Heart left ventricle (tissue), 13 donors: ENCODE results near the gene SCAMP5.

ENCODE experiments used
- POLR2A ChIP-seq, 2 donors: fragments of 450-650 bp; IDR thresholded peaks; one replicate each; pipeline ENCODE4 v1.6.1; 2017; ENCODE audit warnings: antibody characterized with exemption in 2 of 2, mild to moderate bottlenecking in 2 of 2, moderate library complexity in 2 of 2
- TF ChIP-seq, protein P1 (sequence below), 12 donors: fragments of 200-600 bp; sonication (generic) in 4 of 12; IDR thresholded peaks; one replicate each; pipeline versions ENCODE4 v1.5.0 to v1.8.0; 2018 to 2022; ENCODE audit warnings: antibody characterized with exemption in 12 of 12, mild to moderate bottlenecking in 5 of 12
- donor health status: ischemic (EF 13 %, LVEDD 7.1; RV severe dilation, severe dysfunction).
- donor health status: DM: no; HTN: yes; CAD: no.
- donor health status: DM: no; HTN: no; CAD: no.
- donor health status: ischemic (EF 25% LVEDD 6.9; RV normal size, moderate dysfunction).
- donor health status: ischemic (EF 25% LVEDD 5.7; RV mildly dilated, moderate dysfunction).
- donor health status: ischemic (EF 35%, LVEDD 5.7; RV mildly dilated, moderate dysfunction).
- donor health status: nonischemic (EF 11% LVEDD 7.7; RV severe dilation, severe dysfunction).
- donor health status: DM: yes; HTN: yes; CAD: no.
- donor health status: PGD.
- donor health status: ischemic (EF 29% LVEDD 5.4; RV normal size, mild dysfunction).
- donor health status: nonischemic (EF 23%, LVEDD 6.1; RV moderate dilation, normal function).

DNA sequence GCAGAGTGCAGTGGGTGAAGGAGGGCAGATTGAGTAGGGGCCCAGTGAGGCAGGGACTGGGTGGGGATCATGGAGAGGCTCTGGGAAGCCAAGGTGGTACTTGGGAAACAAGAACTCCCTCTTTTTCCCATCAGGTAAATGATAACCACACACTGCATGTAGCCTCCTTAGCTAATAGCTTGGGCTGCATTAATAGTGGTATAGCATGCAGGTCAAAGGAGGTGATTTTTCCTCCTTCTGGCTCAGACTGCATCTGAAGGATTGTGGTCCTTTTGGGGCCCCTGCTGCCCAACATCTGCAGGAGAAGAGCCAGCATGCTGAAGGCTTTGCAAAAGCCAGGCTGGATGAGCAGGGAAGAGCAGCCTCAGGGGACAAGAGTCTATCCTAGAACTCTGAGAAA lies 73.4 kb downstream of the SCAMP5 start:
- TF ChIP-seq, protein P1, sequence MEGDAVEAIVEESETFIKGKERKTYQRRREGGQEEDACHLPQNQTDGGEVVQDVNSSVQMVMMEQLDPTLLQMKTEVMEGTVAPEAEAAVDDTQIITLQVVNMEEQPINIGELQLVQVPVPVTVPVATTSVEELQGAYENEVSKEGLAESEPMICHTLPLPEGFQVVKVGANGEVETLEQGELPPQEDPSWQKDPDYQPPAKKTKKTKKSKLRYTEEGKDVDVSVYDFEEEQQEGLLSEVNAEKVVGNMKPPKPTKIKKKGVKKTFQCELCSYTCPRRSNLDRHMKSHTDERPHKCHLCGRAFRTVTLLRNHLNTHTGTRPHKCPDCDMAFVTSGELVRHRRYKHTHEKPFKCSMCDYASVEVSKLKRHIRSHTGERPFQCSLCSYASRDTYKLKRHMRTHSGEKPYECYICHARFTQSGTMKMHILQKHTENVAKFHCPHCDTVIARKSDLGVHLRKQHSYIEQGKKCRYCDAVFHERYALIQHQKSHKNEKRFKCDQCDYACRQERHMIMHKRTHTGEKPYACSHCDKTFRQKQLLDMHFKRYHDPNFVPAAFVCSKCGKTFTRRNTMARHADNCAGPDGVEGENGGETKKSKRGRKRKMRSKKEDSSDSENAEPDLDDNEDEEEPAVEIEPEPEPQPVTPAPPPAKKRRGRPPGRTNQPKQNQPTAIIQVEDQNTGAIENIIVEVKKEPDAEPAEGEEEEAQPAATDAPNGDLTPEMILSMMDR (IDR thresholded peaks at IDR 0.05) = no peak
- TF ChIP-seq POLR2A (IDR thresholded peaks at IDR 0.05) = no peak
